GM12801 (cell line): Measurements from ENCODE around the gene ARHGAP26.

Experiments used
- TF ChIP-seq, protein P1 (sequence below): IDR thresholded peaks from one replicate; pipeline ENCODE4 v1.5.1; 2011; ENCODE audit warnings: control low read depth; ENCODE audit not compliant: insufficient read length; ENCODE audit errors: extremely low read depth

Gene ARHGAP26

GRCh38 chr5:143004361-143005145 lies 234.4 kb downstream of the ARHGAP26 start:
- TF ChIP-seq, protein P1, sequence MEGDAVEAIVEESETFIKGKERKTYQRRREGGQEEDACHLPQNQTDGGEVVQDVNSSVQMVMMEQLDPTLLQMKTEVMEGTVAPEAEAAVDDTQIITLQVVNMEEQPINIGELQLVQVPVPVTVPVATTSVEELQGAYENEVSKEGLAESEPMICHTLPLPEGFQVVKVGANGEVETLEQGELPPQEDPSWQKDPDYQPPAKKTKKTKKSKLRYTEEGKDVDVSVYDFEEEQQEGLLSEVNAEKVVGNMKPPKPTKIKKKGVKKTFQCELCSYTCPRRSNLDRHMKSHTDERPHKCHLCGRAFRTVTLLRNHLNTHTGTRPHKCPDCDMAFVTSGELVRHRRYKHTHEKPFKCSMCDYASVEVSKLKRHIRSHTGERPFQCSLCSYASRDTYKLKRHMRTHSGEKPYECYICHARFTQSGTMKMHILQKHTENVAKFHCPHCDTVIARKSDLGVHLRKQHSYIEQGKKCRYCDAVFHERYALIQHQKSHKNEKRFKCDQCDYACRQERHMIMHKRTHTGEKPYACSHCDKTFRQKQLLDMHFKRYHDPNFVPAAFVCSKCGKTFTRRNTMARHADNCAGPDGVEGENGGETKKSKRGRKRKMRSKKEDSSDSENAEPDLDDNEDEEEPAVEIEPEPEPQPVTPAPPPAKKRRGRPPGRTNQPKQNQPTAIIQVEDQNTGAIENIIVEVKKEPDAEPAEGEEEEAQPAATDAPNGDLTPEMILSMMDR: no peak

DNA sequence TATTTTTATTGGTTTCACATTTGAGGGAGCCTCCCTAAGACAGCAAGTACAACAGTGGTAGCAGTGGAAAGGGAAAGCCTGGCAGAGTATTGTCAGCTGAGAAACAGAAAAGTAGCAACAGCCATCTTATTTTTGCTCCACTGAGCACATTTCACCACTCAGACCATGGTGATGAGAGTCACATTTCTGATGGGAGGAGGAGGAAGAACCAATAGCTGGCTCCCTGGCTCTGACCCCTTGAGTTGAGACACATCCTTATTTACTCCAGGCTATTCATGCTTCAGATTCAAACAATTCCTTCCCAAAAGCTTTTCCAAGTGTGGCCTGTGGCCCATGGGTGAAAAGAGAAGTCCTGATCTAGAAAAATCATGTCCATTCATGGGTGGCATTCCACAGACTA lies 236.3 kb downstream of the ARHGAP26 start:
- TF ChIP-seq, protein P1: no peak

DNA sequence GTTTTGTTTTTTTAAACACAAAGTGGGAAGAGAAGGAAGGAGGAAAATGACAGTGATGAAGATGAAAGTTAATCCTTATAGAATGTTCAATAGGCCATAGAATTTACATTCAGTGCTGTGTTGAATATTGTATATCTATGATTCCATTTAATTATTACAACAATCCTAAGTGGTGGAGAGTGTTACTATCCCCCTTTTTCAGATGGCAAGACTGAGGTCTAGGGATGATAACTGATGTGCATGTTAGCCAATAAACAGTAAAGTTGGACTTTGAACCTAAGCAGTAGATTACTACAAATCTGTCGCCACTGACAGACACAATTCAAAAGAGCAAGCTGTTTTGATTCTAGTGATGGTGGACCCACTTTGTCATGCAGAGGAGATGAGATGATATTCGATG lies 237.9 kb downstream of the ARHGAP26 start:
- TF ChIP-seq, protein P1: no peak

DNA sequence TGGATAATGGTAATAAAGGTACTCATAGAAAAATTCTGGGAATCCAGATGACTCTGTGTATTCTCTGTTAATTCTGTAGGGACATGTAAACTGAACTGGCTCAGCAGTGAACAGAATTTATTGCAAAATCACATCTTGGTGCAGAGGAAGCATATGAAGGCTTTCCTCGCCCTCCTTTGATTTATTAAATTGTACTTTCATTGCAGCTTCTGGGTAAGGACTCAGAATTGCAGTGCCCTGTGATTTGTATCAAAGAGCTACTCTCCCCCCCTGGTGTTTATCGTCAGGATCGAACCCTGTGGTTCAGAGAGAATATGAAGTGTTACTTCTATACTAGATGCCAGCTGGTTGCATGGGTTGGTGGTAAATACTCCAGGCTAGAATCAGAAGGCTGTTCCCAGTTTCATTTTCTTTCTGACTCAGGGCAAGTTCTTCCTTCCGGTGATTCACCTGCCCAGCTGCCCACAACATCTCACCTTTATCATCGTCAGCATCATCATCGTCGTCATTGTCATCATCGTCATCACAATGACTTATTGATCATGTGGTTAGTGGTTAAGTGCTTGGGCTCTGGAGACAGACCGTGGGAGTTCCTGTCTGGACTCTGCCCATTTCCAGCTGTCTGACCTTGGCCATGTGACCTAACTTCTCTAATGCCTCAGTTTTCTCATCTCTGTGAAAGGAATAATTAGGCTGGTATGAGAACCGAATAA lies 238.8 kb downstream of the ARHGAP26 start:
- TF ChIP-seq, protein P1: no peak

DNA sequence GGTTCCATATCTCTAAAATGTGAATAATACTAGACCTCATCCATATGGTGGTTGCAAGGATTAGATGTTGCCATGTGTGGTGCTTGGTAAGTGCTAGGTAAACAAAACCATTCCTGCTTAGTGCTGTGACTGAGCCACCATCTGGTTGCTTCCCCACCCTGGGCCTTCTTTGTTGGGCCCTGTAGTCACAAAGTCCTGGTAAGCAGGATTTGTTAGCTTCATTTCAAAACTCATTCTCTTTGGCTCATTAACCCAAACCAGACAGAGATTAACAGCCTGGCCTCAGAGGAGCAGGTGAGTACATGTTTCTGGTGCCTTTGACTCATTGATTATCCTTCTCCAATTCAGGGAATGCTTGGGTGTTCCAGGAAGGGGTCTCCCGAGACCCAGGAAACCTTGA lies 240.2 kb downstream of the ARHGAP26 start:
- TF ChIP-seq, protein P1: no peak

DNA sequence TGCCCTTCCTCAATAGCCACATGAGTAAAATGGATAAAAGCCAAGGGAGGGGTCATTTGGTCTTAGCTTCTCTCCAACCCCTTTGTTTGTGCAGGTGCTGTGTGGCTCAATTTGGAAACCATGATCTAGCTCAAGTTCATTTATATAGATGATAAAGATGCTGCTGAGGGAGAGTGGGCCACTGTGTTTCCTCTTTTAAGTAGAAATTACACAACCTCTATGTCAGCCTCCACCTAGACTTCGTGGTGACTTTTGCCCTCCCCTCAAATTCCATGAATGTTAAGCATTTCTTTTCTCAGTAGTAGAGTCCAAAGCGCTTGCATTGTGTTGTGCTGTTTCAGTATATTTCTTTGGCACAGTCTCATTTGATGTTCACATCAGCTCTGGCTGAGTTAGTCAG lies 241.4 kb downstream of the ARHGAP26 start:
- TF ChIP-seq, protein P1: no peak

DNA sequence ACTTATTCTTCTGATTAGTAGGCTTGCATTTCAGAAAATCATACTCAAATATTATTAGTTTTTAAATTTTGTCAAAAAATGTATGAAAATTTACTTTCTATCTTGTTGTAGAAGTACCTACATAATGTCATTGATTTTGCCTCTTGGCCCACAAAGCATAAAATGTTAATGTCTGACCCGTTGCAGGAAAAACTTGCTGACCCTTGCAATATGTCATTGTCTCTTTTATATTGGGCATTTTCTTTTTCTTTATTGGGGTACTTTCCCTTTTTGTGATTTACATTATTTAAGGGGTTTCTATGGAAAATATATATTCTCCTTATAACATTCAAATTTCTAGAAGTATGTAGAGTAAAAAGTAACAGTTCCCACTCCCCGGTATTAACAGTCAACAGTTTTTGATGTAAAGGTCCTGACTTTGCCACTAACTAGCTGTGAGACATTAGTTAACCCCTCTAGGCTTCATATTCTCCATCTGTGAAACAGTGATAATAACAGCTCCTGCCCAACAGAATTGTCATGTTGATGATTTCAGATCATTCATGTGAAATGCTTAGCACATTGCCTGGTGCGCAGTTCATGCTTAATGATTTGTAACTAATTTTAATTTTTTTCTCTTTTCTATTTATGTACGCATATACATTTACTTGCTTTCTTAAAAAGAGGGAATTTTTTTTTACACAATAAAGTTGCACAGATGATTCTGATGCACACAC lies 243.2 kb downstream of the ARHGAP26 start:
- TF ChIP-seq, protein P1: no peak
